Measurements from ENCODE around the gene RPS16. TPM values are rescaled to one million over a fixed set of nuclear protein-coding genes. Genes with fewer than 3 reads are reported as not detected.

The RPS16 gene
- total and polyA plus RNA-seq, 9 of the 15 experiments (the other 6 are each of a cell fraction or from before 2014, with no cell fraction given): 82.6 to 3,671 (median 2,204) TPM

DNA sequence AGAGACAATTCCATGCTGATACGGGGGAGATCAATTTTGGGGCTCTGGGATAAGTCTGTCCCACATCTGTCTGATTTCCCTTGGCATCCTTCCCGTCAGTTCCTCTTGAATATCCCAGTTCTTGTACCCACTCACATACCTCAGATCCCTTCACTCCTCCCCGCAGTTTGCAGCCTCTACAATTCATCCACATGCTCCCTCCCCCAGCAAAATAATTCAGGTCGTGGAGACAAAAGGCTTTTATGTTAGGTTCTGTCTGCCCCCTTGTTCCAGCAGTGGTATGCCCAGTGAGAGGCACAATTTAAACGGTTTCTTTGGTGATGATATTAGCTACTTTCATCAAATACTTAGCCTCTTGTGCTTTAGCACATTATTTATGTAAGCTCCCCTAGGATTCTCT lies 9.6 kb downstream of the RPS16 start:
- DNase-seq (ENCODE audit: extremely low read depth in 1 of 4, low spot score in 3 of 4) (no peak), ATAC-seq (no peak), FAIRE-seq (no peak)
- Histone ChIP-seq H3K4me1 (replicated peaks in 1 of 2; ENCODE audit: control insufficient read depth in 2 of 2, insufficient read depth in 2 of 2, low read length in 2 of 2) (peaks cover 7 to 21% of the 10 kb centered on the region in 2 experiments), H3K27ac (ENCODE audit: extremely low read depth, low read depth, low read length) (no peak overlapping the region), H3K4me2 (ENCODE audit: insufficient read depth, low read length) (no peak overlapping the region), H3K4me3 (no peak overlapping the region), H3K27me3 (ENCODE audit: control insufficient read depth in 2 of 2, insufficient read depth in 2 of 2, low read length in 2 of 2) (no peaks in the 10 kb centered on the region), H2AFZ (ENCODE audit: low read depth, low read length) (no peak overlapping the region), H3K9ac (ENCODE audit: insufficient read depth in 1 of 2, low read depth in 2 of 2, low read length in 2 of 2) (no peak overlapping the region), H3K9me1 (ENCODE audit: control insufficient read depth, insufficient read depth, low read length) (no peaks in the 10 kb centered on the region), H3K79me2 (ENCODE audit: control insufficient read depth, insufficient read depth, low read length) (no peaks in the 10 kb centered on the region), H3K36me3 (ENCODE audit: control insufficient read depth, insufficient read depth, low read length) (peaks cover 18% of the 10 kb centered on the region; the same call in 1 of the 3 replicates), H4K20me1 (replicated peaks; ENCODE audit: control insufficient read depth, insufficient read depth, low read length) (no peaks in the 10 kb centered on the region), H3K9me3 (replicated peaks; ENCODE audit: control insufficient read depth, insufficient read depth, low read depth, low read length) (no peaks in the 10 kb centered on the region)
- intact Hi-C loops (cut with micrococcal nuclease): no loop called here
- ChIA-PET CTCF (ENCODE audit: low intra/inter-chr PET ratio) (no interaction called here), POLR2A (interaction anchor here (9.1 kb wide), 1 partner anchor 7 kb away, joined by 141 read pairs; the partner anchor contains the start of gene RPS16)
- WGBS (ENCODE audit: insufficient coverage, low coverage, missing lambda C conversion rate): 27% methylated on average over 5 of the region's 5 CpGs
- BruUV-seq (replicated peaks): no TSS peak
- in situ Hi-C loops (cut with MboI): no loop called here
- TF ChIP-seq GTF2E2 (tag; IDR thresholded peaks at IDR 0.05): no peak
- TF ChIP-seq SUPT5H (IDR thresholded peaks at IDR 0.05): 0 out of 2 replicates have a peak, but pooled peaks have one; percentile 17
- no peak for TF ChIP-seq DIDO1 (tag; IDR thresholded peaks at IDR 0.05; ENCODE audit: low read depth)
- no peak for TF ChIP-seq FUS (optimal IDR thresholded peaks at IDR 0.05; ENCODE audit: low read depth, low read length)
- TF ChIP-seq, protein P1, sequence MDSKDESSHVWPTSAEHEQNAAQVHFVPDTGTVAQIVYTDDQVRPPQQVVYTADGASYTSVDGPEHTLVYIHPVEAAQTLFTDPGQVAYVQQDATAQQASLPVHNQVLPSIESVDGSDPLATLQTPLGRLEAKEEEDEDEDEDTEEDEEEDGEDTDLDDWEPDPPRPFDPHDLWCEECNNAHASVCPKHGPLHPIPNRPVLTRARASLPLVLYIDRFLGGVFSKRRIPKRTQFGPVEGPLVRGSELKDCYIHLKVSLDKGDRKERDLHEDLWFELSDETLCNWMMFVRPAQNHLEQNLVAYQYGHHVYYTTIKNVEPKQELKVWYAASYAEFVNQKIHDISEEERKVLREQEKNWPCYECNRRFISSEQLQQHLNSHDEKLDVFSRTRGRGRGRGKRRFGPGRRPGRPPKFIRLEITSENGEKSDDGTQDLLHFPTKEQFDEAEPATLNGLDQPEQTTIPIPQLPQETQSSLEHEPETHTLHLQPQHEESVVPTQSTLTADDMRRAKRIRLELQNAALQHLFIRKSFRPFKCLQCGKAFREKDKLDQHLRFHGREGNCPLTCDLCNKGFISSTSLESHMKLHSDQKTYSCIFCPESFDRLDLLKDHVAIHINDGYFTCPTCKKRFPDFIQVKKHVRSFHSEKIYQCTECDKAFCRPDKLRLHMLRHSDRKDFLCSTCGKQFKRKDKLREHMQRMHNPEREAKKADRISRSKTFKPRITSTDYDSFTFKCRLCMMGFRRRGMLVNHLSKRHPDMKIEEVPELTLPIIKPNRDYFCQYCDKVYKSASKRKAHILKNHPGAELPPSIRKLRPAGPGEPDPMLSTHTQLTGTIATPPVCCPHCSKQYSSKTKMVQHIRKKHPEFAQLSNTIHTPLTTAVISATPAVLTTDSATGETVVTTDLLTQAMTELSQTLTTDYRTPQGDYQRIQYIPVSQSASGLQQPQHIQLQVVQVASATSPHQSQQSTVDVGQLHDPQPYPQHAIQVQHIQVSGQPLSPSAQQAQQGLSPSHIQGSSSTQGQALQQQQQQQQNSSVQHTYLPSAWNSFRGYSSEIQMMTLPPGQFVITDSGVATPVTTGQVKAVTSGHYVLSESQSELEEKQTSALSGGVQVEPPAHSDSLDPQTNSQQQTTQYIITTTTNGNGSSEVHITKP (IDR thresholded peaks at IDR 0.05; ENCODE audit: partially characterized antibody): peak; percentile 83

Data from K562 (cell line).